GM23248 (cell line): ENCODE results near the gene PRIMPOL.

Source experiments
- EZH2 ChIP-seq: fragments of 200-600 bp; sonication (generic); IDR thresholded peaks from 2 replicates; pipeline ENCODE4 v1.6.1; 2018; ENCODE audit warnings: antibody characterized with exemption, mild to moderate bottlenecking; ENCODE audit not compliant: insufficient read depth, poor library complexity, severe bottlenecking
- EZH2phosphoT487 ChIP-seq: fragments of 200-600 bp; sonication (generic); IDR thresholded peaks from 2 replicates; pipeline ENCODE4 v1.6.1; 2018; ENCODE audit warnings: antibody characterized with exemption, moderate library complexity, mild to moderate bottlenecking, low read depth; ENCODE audit not compliant: insufficient read depth

GRCh38 chr4:184715526-184715925 is 66.0 kb downstream of the PRIMPOL start:
- TF ChIP-seq EZH2 (no peak), EZH2phosphoT487 (no peak)
